ENCODE data around the gene CIB4. TPM values are rescaled to one million over a fixed set of nuclear protein-coding genes. Genes with fewer than 3 reads are reported as not detected.

CIB4 gene
- total and polyA plus RNA-seq, 2 of the 4 experiments (the other 2 are of a cell fraction) = not detected

DNA sequence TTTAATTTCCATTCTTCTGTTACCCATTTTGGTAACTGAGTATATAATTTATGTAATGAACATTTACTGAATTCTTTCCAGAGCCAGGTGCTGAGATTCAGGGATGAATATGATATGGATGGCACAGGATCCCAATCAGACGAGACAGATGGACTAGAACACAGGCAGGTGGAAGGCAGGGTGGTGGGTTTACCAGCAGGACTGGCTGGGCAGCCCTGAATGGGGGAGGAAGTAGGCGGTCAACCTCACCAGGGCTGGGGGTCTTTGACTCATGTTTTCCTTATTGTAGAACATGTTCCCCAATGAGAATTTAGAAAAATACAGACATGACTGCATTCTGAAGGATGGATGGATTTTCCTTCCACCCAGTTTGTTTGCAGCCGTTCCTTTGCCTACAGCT lies 80.3 kb downstream of the CIB4 start:
- H3K9me1 ChIP-seq (ENCODE audit: insufficient read depth, low read length) = no peaks in the 10 kb centered on the region
- H2AK5ac ChIP-seq (ENCODE audit: low read depth, low read length) = no peak overlapping the region
- H3K27ac ChIP-seq (ENCODE audit: insufficient read depth, low read length) = no peak overlapping the region
- 67% methylated on average over 1 of the region's 3 CpGs; no CpG with 5 or more reads in 1 of the 2 experiments for WGBS, 2 experiments (ENCODE audit: extremely low coverage in 2 of 2, insufficient read length in 1 of 2)
- no TSS peak for BruUV-seq (replicated peaks)
- no peak overlapping the region for H3K4ac ChIP-seq (ENCODE audit: low read depth, low read length)
- ChIA-PET CTCF (no interaction called here), POLR2A (ENCODE audit: unreplicated experiment) (no interaction called here)
- H2BK15ac ChIP-seq (ENCODE audit: low read depth, low read length) = no peak overlapping the region
- in situ Hi-C loops (cut with MboI; ENCODE audit: low sequenced_read_pairs) = no loop called here
- no peak overlapping the region for H2BK5ac ChIP-seq (ENCODE audit: low read depth, low read length, poor library complexity, severe bottlenecking)
- H3K23ac ChIP-seq (ENCODE audit: low read depth, low read length) = no peak overlapping the region
- no peak overlapping the region for H2BK20ac ChIP-seq (ENCODE audit: low read depth, low read length)
- no peak overlapping the region for H3K18ac ChIP-seq (ENCODE audit: low read depth, low read length)
- H2BK120ac ChIP-seq (ENCODE audit: low read depth, low read length) = no peak overlapping the region
- H4K5ac ChIP-seq (ENCODE audit: low read depth, low read length) = no peak overlapping the region
- DNase-seq = no peak
- no peak overlapping the region for H3K4me2 ChIP-seq (ENCODE audit: low read depth, low read length)
- H2AFZ ChIP-seq (replicated peaks; ENCODE audit: low read length, poor library complexity) = no peak overlapping the region
- no peak overlapping the region for H3K14ac ChIP-seq (replicated peaks; ENCODE audit: low read depth, low read length)
- no peak overlapping the region for H4K91ac ChIP-seq (ENCODE audit: insufficient read depth, low read depth, low read length)
- H3K9ac ChIP-seq (ENCODE audit: low read depth, low read length) = no peak overlapping the region
- dilution Hi-C loops (cut with HindIII; ENCODE audit: low sequenced_read_pairs, unreplicated experiment) = no loop called here
- TF ChIP-seq FOS (IDR thresholded peaks at IDR 0.05; ENCODE audit: low read depth, low read length) (no peak), SMC3 (IDR thresholded peaks at IDR 0.05; ENCODE audit: low read depth, low read length) (no peak), CHD1 (IDR thresholded peaks at IDR 0.05; ENCODE audit: low read depth, low read length) (no peak), CTCF (conservative IDR thresholded peaks at IDR 0.05; ENCODE audit: low read depth, low read length) (no peak), USF2 (IDR thresholded peaks at IDR 0.05; ENCODE audit: low read depth, low read length) (no peak)
- TF ChIP-seq, protein P1, sequence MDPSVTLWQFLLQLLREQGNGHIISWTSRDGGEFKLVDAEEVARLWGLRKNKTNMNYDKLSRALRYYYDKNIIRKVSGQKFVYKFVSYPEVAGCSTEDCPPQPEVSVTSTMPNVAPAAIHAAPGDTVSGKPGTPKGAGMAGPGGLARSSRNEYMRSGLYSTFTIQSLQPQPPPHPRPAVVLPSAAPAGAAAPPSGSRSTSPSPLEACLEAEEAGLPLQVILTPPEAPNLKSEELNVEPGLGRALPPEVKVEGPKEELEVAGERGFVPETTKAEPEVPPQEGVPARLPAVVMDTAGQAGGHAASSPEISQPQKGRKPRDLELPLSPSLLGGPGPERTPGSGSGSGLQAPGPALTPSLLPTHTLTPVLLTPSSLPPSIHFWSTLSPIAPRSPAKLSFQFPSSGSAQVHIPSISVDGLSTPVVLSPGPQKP (IDR thresholded peaks at IDR 0.05; ENCODE audit: borderline replicate concordance, low read depth, low read length) = no peak
- H4K8ac ChIP-seq (ENCODE audit: low read depth in 2 of 2, low read length in 2 of 2) = no peak overlapping the region
- no peaks in the 10 kb centered on the region for H4K20me1 ChIP-seq (ENCODE audit: insufficient read depth, low read length)
- H3K4me1 ChIP-seq (ENCODE audit: control insufficient read depth, insufficient read depth, low read length) = no peaks in the 10 kb centered on the region; the same call in 1 of the 2 replicates
- H3K79me1 ChIP-seq (ENCODE audit: low read depth in 1 of 2, low read length in 2 of 2) = no peaks in the 10 kb centered on the region
- no peak overlapping the region for H2AK9ac ChIP-seq (replicated peaks; ENCODE audit: low read depth, low read length, poor library complexity)
- peaks cover 88% of the 10 kb centered on the region for H3K27me3 ChIP-seq (ENCODE audit: control insufficient read depth, insufficient read depth, low read length)
- no peaks in the 10 kb centered on the region for H3K36me3 ChIP-seq (ENCODE audit: control insufficient read depth, insufficient read depth, low read length)
- H3K4me3 ChIP-seq (ENCODE audit: insufficient read depth, low read depth, low read length) = no peak overlapping the region
- intact Hi-C loops (cut with micrococcal nuclease) = no loop called here
- H3K56ac ChIP-seq (ENCODE audit: extremely low read depth, insufficient read depth, low read length) = no peak overlapping the region
- H3K9me3 ChIP-seq (ENCODE audit: control insufficient read depth, insufficient read depth, low read length) = no peaks in the 10 kb centered on the region
- ATAC-seq (ENCODE audit: low read depth) = no peak

Data from IMR-90 (cell line).